Muscle of arm (tissue), 12 donors: Measurements from ENCODE around the gene COLEC12. TPM values are rescaled to one million over a fixed set of nuclear protein-coding genes. Genes with fewer than 3 reads are reported as not detected.
A peak's percentile ranks its signal among the peaks of the same experiment; 100 is the strongest.

Source experiments
- DNase-seq: peaks from one replicate; pipeline ENCODE4 v3.0.0-alpha.2; 2013
- polyA plus RNA-seq, 12 donors: library from polyadenylated mRNA; unstranded; fragments of 120-200 nt; gene quantifications; one replicate each; pipeline ENCODE4 v1.2.1, GENCODE V29; 2013; ENCODE audit not compliant: insufficient read length in 12 of 12

Gene COLEC12
- polyA plus RNA-seq, 12 donors, result 32.2 to 101 (median 50.3) TPM; not detected in 1

DNA sequence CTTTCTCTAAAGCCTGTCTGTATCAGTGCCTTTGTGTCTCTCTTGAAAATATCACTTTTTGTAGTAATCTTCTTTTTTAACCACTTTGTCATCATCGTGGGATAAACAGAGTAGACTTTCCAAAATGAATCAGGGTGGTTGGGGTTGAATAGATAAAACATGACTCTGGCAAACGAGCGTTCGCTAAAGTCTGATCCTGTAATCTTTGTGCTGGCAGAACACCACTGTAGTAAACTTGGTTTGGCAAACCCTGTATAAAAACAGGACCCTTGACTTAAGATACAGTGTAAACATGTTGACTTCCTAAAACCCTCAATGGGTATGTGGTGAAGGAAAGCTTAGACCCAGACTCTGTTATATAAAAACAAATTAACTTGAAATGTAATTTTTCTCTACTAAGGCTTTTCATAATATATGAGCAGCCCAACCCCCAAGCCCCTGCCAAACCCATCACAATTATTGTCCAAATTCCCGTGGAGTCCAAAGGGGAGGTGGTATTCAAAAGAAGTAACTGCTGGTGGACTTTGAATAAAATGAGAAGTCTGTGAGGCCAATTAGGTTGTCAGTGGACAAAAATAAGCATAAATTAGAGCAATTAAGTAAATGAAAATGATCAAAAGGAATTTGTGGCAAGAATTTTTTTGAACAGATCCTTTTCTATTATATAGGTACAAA, 52.2 kb downstream of the COLEC12 start:
- no peak for DNase-seq

- DNase-seq, result no peak
Measured at GRCh38 chr18:446941-447560, 53.5 kb downstream of the COLEC12 start.

DNA sequence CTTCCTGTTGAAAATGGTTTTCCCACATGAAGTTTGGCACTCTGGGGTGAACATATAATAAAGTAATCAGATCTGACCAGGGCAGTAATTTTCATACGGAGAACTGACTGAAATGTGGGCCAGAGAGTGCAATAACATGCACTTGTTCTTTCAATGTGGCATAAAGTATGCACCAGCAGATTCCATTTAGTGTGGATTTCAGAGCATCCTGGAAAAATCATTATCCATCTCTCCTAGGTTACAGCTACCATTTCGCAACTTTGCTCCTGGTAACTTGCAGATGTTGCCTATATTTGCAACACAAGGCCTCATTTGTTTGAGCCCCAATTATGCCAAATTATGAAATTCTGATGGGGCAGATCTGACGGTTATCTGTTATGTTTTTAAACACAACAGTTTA, 55.4 kb downstream of the COLEC12 start:
- DNase-seq, result no peak

GRCh38 chr18:438571-438970, 61.9 kb downstream of the COLEC12 start:
- DNase-seq, result no peak

- no peak for DNase-seq
Measured at GRCh38 chr18:435940-436339, 64.6 kb downstream of the COLEC12 start.

GRCh38 chr18:434410-434809, 66.1 kb downstream of the COLEC12 start:
- peak; percentile 94 for DNase-seq

- no peak for DNase-seq
Measured at GRCh38 chr18:433960-434359, 66.5 kb downstream of the COLEC12 start.

GRCh38 chr18:433298-433697, 67.2 kb downstream of the COLEC12 start:
- no peak for DNase-seq

- no peak for DNase-seq
Measured at GRCh38 chr18:432791-433190, 67.7 kb downstream of the COLEC12 start.

GRCh38 chr18:429030-429429, 71.5 kb downstream of the COLEC12 start:
- no peak for DNase-seq

- no peak for DNase-seq
Measured at GRCh38 chr18:427005-427404, 73.5 kb downstream of the COLEC12 start.

- DNase-seq, result no peak
Measured at GRCh38 chr18:425106-425745, 75.3 kb downstream of the COLEC12 start.

- no peak for DNase-seq
Measured at GRCh38 chr18:424668-425067, 75.8 kb downstream of the COLEC12 start.

GRCh38 chr18:424071-424661, 76.3 kb downstream of the COLEC12 start:
- DNase-seq, result peak; percentile 57

DNA sequence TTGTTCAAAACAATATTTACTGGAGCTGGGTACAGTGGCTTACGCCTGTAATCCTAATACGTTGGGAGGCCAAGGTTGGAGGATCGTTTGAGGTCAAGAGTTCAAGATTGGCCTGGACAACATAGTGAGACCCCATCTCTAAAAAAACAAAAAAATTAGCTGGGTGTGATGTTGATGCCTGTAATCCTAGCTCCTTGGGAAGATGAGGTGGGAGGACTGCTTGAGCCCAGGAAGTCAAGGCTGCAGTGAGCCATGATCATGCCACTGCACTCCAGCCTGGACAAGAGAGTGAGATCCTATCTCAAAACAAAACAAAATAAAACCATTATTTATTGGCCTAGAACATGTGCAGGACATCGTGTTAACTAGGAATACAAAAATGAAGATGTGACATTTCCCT, 77.5 kb downstream of the COLEC12 start:
- DNase-seq, result no peak

DNA sequence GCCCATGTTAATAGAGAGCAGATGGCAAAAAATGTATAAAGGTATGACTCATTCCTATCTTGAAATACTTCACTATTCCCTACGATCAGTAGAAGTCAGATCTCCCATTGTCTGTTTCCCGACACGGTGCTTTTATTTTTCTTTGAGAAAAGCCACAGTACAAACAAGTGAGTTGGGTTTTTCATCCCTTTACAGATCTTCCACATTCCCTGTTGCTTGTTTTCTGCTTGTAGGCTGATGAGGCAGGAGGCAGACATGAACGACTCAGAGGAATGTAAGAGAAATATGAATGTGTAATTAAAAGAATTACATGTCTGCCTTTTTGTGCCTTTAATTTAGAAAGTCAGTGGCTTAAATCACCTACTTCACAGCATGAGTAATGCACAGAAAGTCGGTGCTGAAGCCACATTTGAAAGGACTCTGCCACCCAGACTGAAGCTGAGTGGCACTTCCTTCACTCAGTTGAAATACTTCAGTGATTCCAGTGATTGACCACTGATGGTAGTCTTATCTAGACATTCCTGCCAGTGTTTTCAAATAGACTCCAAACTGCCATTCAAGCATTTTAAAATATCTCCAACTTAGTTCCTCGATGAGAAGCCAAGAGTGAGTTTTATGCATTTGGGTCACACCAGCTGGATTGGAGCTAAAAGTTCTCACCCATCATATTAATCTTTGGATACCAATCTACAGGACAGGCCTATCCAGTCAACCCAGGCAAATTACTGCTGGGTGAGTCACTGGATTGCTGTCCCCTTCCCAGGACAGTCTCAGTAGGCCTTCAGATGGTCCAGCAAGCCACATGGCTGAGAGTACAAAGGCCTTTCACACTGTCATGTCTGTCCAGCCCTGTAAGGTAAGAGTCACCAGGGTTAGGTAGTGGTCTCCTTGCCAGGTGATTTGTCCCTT, 79.0 kb downstream of the COLEC12 start:
- no peak for DNase-seq

DNA sequence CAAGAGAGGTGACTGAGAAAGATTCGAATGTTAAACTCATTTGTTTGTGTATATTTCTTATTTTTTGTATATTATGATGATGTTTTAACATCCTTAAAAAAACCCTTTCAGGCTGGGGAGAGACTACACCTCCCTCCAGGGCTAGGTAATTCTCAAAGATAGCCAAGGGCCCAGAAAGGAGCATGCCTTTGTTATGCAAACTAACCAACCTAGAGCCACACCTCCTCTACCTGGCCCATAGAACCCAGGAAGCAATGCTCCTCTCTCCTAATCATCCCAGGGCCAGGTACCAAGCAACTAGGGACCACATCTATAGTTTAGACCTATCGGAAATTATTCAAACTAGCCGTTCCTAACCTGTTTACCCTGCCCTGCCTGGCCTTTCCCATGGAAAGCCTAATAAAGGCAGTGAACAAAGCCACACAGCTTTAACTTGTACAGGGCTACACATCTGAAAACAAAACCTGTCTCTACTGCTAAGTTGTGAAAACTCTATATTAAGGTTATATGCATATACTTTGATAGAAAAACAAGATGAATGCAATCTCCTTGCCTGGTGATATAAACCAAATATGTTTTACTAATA, 79.7 kb downstream of the COLEC12 start:
- DNase-seq, result no peak

DNA sequence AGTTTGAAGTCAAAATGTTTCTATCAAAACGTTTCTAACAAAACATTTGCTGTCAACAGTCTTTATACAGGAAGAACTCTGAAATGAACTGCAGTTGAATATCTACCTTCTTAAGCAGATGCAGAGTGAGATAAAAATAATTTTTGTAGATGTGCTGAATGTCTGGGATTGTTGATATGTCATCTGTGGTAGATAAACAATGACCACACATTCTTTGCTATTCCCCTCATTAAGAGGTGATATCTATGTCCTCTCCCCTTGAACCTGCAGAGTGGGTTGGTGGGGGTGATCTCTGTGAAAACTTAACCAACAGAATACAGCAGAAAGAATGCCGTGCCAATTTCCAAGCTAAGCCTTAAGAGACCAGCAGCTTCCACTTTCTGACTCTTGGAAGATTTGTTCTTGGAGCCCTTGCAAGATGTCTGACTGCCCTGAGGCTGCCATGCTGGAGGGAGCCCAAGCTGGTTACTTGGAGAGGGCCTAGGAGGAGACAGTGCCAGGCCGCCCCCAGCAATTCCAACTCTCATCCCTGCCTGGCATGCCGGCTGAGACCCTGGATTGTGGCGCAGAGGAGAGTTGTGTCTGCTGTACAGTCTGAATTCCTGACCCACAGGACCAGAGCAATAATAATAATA, 80.8 kb downstream of the COLEC12 start:
- DNase-seq, result no peak

- no peak for DNase-seq
Measured at GRCh38 chr18:417495-417894, 83.0 kb downstream of the COLEC12 start.

GRCh38 chr18:416930-417329, 83.6 kb downstream of the COLEC12 start:
- DNase-seq, result no peak
